ENCODE results near the gene ABI3.
A peak's percentile ranks its signal among the peaks of the same experiment; 100 is the strongest.

Gene ABI3

GRCh38 chr17:49230636-49231562 lies 20.4 kb downstream of the ABI3 start, which contains the start of gene PHOSPHO1:
Gene PHOSPHO1, minus strand, starts transcription at chr17:49230787. Its CDS starts 4,096 bp downstream, at chr17:49226691.
- Histone ChIP-seq H3K4me3 (ENCODE audit: low read depth, low read length) (peak within 1 kb of the TSS; percentile 64), H3K27me3 (ENCODE audit: control insufficient read depth, insufficient read depth, low read length) (no peaks in the 10 kb centered on the region), H3K36me3 (ENCODE audit: control insufficient read depth, insufficient read depth, low read length) (no peaks in the 10 kb centered on the region), H3K9me3 (ENCODE audit: control insufficient read depth, low read length) (no peaks in the 10 kb centered on the region), H3K9ac (no peak within 1 kb of the TSS), H3K4me1 (no peaks in the 10 kb centered on the region), H3K79me2 (no peaks in the 10 kb centered on the region), H3K27ac (no peak within 1 kb of the TSS), H2AFZ (peak within 1 kb of the TSS; percentile 81), H3K4me2 (ENCODE audit: low read length) (peak within 1 kb of the TSS; percentile 95)
- TF ChIP-seq CTCF (IDR thresholded peaks at IDR 0.05) = no peak

- Histone ChIP-seq H3K4me2 (ENCODE audit: low read length) (no peak overlapping the region), H3K4me1 (no peaks in the 10 kb centered on the region), H3K27ac (no peak overlapping the region), H3K27me3 (ENCODE audit: control insufficient read depth, insufficient read depth, low read length) (no peaks in the 10 kb centered on the region), H3K36me3 (ENCODE audit: control insufficient read depth, insufficient read depth, low read length) (no peaks in the 10 kb centered on the region), H3K4me3 (ENCODE audit: low read depth, low read length) (no peak overlapping the region), H2AFZ (peak overlapping the region; percentile 81), H3K9me3 (ENCODE audit: control insufficient read depth, low read length) (no peaks in the 10 kb centered on the region), H3K9ac (no peak overlapping the region), H3K79me2 (no peaks in the 10 kb centered on the region)
- no peak for TF ChIP-seq CTCF (IDR thresholded peaks at IDR 0.05)
Observed at GRCh38 chr17:49231563-49231894, 21.0 kb downstream of the ABI3 start.

- no peak overlapping the region for H3K4me3 ChIP-seq (ENCODE audit: low read depth, low read length)
- H3K27me3 ChIP-seq (ENCODE audit: control insufficient read depth, insufficient read depth, low read length) = no peaks in the 10 kb centered on the region
- H3K79me2 ChIP-seq = no peaks in the 10 kb centered on the region
- no peaks in the 10 kb centered on the region for H3K36me3 ChIP-seq (ENCODE audit: control insufficient read depth, insufficient read depth, low read length)
- H3K4me2 ChIP-seq (ENCODE audit: low read length) = no peak overlapping the region
- H3K4me1 ChIP-seq = no peaks in the 10 kb centered on the region
- H3K27ac ChIP-seq = no peak overlapping the region
- no peaks in the 10 kb centered on the region for H3K9me3 ChIP-seq (ENCODE audit: control insufficient read depth, low read length)
- H3K9ac ChIP-seq = no peak overlapping the region
- TF ChIP-seq CTCF (IDR thresholded peaks at IDR 0.05) = no peak
- no peak overlapping the region for H2AFZ ChIP-seq
Observed at GRCh38 chr17:49234509-49235080, 24.1 kb downstream of the ABI3 start.

- Histone ChIP-seq H2AFZ (no peak overlapping the region), H3K9ac (no peak overlapping the region), H3K4me1 (no peaks in the 10 kb centered on the region), H3K27me3 (ENCODE audit: control insufficient read depth, insufficient read depth, low read length) (no peaks in the 10 kb centered on the region), H3K4me2 (ENCODE audit: low read length) (no peak overlapping the region), H3K4me3 (ENCODE audit: low read depth, low read length) (no peak overlapping the region), H3K27ac (no peak overlapping the region), H3K79me2 (no peaks in the 10 kb centered on the region), H3K36me3 (ENCODE audit: control insufficient read depth, insufficient read depth, low read length) (no peaks in the 10 kb centered on the region), H3K9me3 (ENCODE audit: control insufficient read depth, low read length) (no peaks in the 10 kb centered on the region)
- no peak for TF ChIP-seq CTCF (IDR thresholded peaks at IDR 0.05)
Observed at GRCh38 chr17:49235896-49236295, 25.4 kb downstream of the ABI3 start.

Measured in parathyroid adenoma (tissue), 2 donors.